Ascending aorta (tissue), 2 donors: Measurements from ENCODE around the gene PMPCA. TPM values are rescaled to one million over a fixed set of nuclear protein-coding genes. Genes with fewer than 3 reads are reported as not detected.
A peak's percentile ranks its signal among the peaks of the same experiment; 100 is the strongest.

ENCODE experiments used
- DNase-seq, 2 donors: peaks; one replicate each; pipeline ENCODE4 v3.0.0-alpha.2; 2019; ENCODE audit warnings: low spot score in 2 of 2
- H3K27ac ChIP-seq, 2 donors: fragments of 200-600 bp; sonication (generic); one replicate each; pipeline ENCODE4 v1.5.1; 2016 to 2017; ENCODE audit warnings: mild to moderate bottlenecking in 1 of 2
- H3K27me3 ChIP-seq: fragments of 200-600 bp; sonication (generic); one replicate; pipeline ENCODE4 v1.5.1; 2017
- H3K36me3 ChIP-seq, 2 donors: fragments of 200-600 bp; sonication (generic); one replicate each; pipeline ENCODE4 v1.5.1; 2016
- H3K4me1 ChIP-seq, 2 donors: fragments of 200-600 bp; sonication (generic); one replicate each; pipeline ENCODE4 v1.5.1; 2016 to 2017; ENCODE audit warnings: mild to moderate bottlenecking in 1 of 2
- H3K4me3 ChIP-seq, 2 donors: fragments of 200-600 bp; sonication (generic); one replicate each; pipeline ENCODE4 v1.5.1; 2016 to 2017; ENCODE audit warnings: mild to moderate bottlenecking in 1 of 2
- H3K9me3 ChIP-seq, 2 donors: fragments of 200-600 bp; sonication (generic); one replicate each; pipeline ENCODE4 v1.5.1; 2016
- intact Hi-C: fragments of 100-400 bp; cut with DNase I; formaldehyde crosslinking; loops from one replicate; pipeline ENCODE4 v1.15.1; 2023
- total RNA-seq: library from RNA; depleted of rRNA; stranded (reverse); fragments of >200 nt; gene quantifications from one replicate; pipeline ENCODE4 v1.1.0, GENCODE V29; 2016
- TF ChIP-seq, protein P1 (sequence below), 3 experiments: fragments of 200-600 bp in 2 of 3; fragments of 450-650 bp in 1 of 3; sonication (generic) in 2 of 3; IDR thresholded peaks; one replicate each; pipeline ENCODE4 v1.5.1; 2016 to 2019; ENCODE audit warnings: antibody characterized with exemption in 3 of 3, mild to moderate bottlenecking in 1 of 3, moderate library complexity in 1 of 3

The PMPCA gene
- total RNA-seq, 1 donor from 2014 or later = 69.1 TPM

GRCh38 chr9:136433849-136434579 lies 23.6 kb downstream of the PMPCA start:
- no peak for DNase-seq
- intact Hi-C loops = no loop called here
- Histone ChIP-seq H3K27ac (no peak overlapping the region), H3K9me3 (no peaks in the 10 kb centered on the region), H3K27me3 (no peaks in the 10 kb centered on the region), H3K36me3 (peaks cover 21 to 33% of the 10 kb centered on the region in 2 donors), H3K4me1 (peaks cover 11 to 12% of the 10 kb centered on the region in 2 donors), H3K4me3 (no peak overlapping the region)
- TF ChIP-seq, protein P1, sequence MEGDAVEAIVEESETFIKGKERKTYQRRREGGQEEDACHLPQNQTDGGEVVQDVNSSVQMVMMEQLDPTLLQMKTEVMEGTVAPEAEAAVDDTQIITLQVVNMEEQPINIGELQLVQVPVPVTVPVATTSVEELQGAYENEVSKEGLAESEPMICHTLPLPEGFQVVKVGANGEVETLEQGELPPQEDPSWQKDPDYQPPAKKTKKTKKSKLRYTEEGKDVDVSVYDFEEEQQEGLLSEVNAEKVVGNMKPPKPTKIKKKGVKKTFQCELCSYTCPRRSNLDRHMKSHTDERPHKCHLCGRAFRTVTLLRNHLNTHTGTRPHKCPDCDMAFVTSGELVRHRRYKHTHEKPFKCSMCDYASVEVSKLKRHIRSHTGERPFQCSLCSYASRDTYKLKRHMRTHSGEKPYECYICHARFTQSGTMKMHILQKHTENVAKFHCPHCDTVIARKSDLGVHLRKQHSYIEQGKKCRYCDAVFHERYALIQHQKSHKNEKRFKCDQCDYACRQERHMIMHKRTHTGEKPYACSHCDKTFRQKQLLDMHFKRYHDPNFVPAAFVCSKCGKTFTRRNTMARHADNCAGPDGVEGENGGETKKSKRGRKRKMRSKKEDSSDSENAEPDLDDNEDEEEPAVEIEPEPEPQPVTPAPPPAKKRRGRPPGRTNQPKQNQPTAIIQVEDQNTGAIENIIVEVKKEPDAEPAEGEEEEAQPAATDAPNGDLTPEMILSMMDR (IDR thresholded peaks at IDR 0.05) = no peak

GRCh38 chr9:136434580-136435169 lies 24.2 kb downstream of the PMPCA start:
- H3K27me3 ChIP-seq = no peaks in the 10 kb centered on the region
- no peak overlapping the region for H3K27ac ChIP-seq
- TF ChIP-seq, protein P1 (IDR thresholded peaks at IDR 0.05) = no peak
- peaks cover 16 to 27% of the 10 kb centered on the region in 2 donors for H3K36me3 ChIP-seq
- intact Hi-C loops = no loop called here
- DNase-seq = no peak
- no peak overlapping the region for H3K4me3 ChIP-seq
- H3K4me1 ChIP-seq = peaks cover 11 to 12% of the 10 kb centered on the region in 2 donors
- no peaks in the 10 kb centered on the region for H3K9me3 ChIP-seq

DNA sequence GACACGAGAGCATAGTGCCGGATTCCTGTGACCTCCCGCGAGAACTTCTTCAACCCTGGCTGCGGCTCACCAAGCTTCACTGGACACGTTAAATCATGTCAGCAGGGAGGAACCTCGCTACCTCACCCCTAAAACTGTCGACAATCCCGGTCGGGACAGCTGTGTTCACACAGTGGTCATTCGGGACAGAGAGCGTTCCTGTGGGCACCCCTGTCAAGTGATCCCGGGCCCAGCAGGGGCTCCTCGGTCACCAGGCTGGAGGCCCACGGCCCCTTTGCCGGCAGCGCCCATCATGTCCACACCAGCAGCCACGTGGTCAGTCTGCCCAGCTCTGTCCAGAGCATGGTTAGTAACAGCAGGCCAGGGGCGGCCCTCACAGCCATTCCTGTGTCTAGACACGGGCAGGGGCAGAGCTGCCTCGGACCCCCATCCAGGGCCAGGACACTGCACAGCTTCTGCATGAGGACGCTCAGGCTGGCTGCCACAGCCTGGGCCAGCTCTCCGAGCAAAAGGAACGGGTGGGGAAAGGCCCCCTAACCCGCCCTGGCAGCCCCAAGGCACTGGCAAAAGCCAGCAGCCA lies 25.7 kb downstream of the PMPCA start:
- no peak overlapping the region for H3K4me3 ChIP-seq
- intact Hi-C loops = no loop called here
- no peak overlapping the region for H3K27ac ChIP-seq
- H3K4me1 ChIP-seq = peaks cover 14 to 15% of the 10 kb centered on the region in 2 donors
- no peaks in the 10 kb centered on the region for H3K9me3 ChIP-seq
- no peaks in the 10 kb centered on the region for H3K27me3 ChIP-seq
- H3K36me3 ChIP-seq = peaks cover 13 to 23% of the 10 kb centered on the region in 2 donors
- DNase-seq = no peak
- TF ChIP-seq, protein P1 (IDR thresholded peaks at IDR 0.05) = no peak

- peaks cover 14 to 15% of the 10 kb centered on the region in 2 donors for H3K4me1 ChIP-seq
- H3K4me3 ChIP-seq = peak overlapping the region in 1 of 2 donors; percentile 83
- intact Hi-C loops = no loop called here
- H3K27ac ChIP-seq = no peak overlapping the region
- no peaks in the 10 kb centered on the region for H3K27me3 ChIP-seq
- peaks cover 17 to 30% of the 10 kb centered on the region in 2 donors for H3K36me3 ChIP-seq
- TF ChIP-seq, protein P1 (IDR thresholded peaks at IDR 0.05) = no peak
- H3K9me3 ChIP-seq = no peaks in the 10 kb centered on the region
- no peak for DNase-seq
Observed at GRCh38 chr9:136437430-136437829, 27.0 kb downstream of the PMPCA start.

- Histone ChIP-seq H3K4me3 (peak overlapping the region; percentile 83 to 86), H3K27me3 (no peaks in the 10 kb centered on the region), H3K36me3 (peaks cover 21 to 35% of the 10 kb centered on the region in 2 donors), H3K4me1 (peaks cover 14 to 15% of the 10 kb centered on the region in 2 donors), H3K27ac (no peak overlapping the region), H3K9me3 (no peaks in the 10 kb centered on the region)
- DNase-seq = no peak
- intact Hi-C loops = loop anchor here (2.0 kb wide), 3 partner anchors 13 to 45 kb away; partner anchors contain the start of genes ENTR1, PMPCA and SEC16A
- TF ChIP-seq, protein P1 (IDR thresholded peaks at IDR 0.05) = no peak
Observed at GRCh38 chr9:136437839-136438547, 27.5 kb downstream of the PMPCA start.
